Measurements from ENCODE around the gene SORCS2.

The SORCS2 gene

GRCh38 chr4:7302781-7303404 is 110.6 kb downstream of the SORCS2 start:
- Histone ChIP-seq H3K9me3 (ENCODE audit: control insufficient read depth, insufficient read depth, low read depth, low read length) (no peaks in the 10 kb centered on the region), H3K4me3 (ENCODE audit: low read depth, low read length) (no peak overlapping the region), H3K27ac (ENCODE audit: low read depth, low read length) (no peak overlapping the region), H3K4me1 (ENCODE audit: control insufficient read depth, insufficient read depth, low read length) (peaks cover 8% of the 10 kb centered on the region; the same call in 1 of the 2 replicates), H3K27me3 (ENCODE audit: control insufficient read depth, insufficient read depth, low read length) (no peaks in the 10 kb centered on the region), H3K9ac (ENCODE audit: low read length) (no peak overlapping the region), H3K36me3 (ENCODE audit: control insufficient read depth, insufficient read depth, low read length) (no peaks in the 10 kb centered on the region)

GRCh38 chr4:7303561-7303960 is 111.2 kb downstream of the SORCS2 start:
- H3K4me1 ChIP-seq (ENCODE audit: control insufficient read depth, insufficient read depth, low read length): peaks cover 8% of the 10 kb centered on the region; the same call in 1 of the 2 replicates
- H3K9ac ChIP-seq (ENCODE audit: low read length): no peak overlapping the region
- H3K27me3 ChIP-seq (ENCODE audit: control insufficient read depth, insufficient read depth, low read length): no peaks in the 10 kb centered on the region
- H3K27ac ChIP-seq (ENCODE audit: low read depth, low read length): no peak overlapping the region
- H3K4me3 ChIP-seq (ENCODE audit: low read depth, low read length): no peak overlapping the region
- no peaks in the 10 kb centered on the region for H3K9me3 ChIP-seq (ENCODE audit: control insufficient read depth, insufficient read depth, low read depth, low read length)
- H3K36me3 ChIP-seq (ENCODE audit: control insufficient read depth, insufficient read depth, low read length): no peaks in the 10 kb centered on the region

- Histone ChIP-seq H3K4me3 (ENCODE audit: low read depth, low read length) (no peak overlapping the region), H3K9ac (ENCODE audit: low read length) (no peak overlapping the region), H3K36me3 (ENCODE audit: control insufficient read depth, insufficient read depth, low read length) (no peaks in the 10 kb centered on the region), H3K4me1 (ENCODE audit: control insufficient read depth, insufficient read depth, low read length) (peaks cover 8% of the 10 kb centered on the region; the same call in 1 of the 2 replicates), H3K27ac (ENCODE audit: low read depth, low read length) (no peak overlapping the region), H3K27me3 (ENCODE audit: control insufficient read depth, insufficient read depth, low read length) (no peaks in the 10 kb centered on the region), H3K9me3 (ENCODE audit: control insufficient read depth, insufficient read depth, low read depth, low read length) (no peaks in the 10 kb centered on the region)
Observed at GRCh38 chr4:7304436-7304835, 112.1 kb downstream of the SORCS2 start.

- no peak overlapping the region for H3K27ac ChIP-seq (ENCODE audit: low read depth, low read length)
- no peaks in the 10 kb centered on the region for H3K9me3 ChIP-seq (ENCODE audit: control insufficient read depth, insufficient read depth, low read depth, low read length)
Observed at GRCh38 chr4:7306021-7306965, 114.0 kb downstream of the SORCS2 start.

GRCh38 chr4:7306986-7307385 is 114.6 kb downstream of the SORCS2 start:
- H3K9ac ChIP-seq (ENCODE audit: low read length): no peak overlapping the region
- no peaks in the 10 kb centered on the region for H3K9me3 ChIP-seq (ENCODE audit: control insufficient read depth, insufficient read depth, low read depth, low read length)
- no peaks in the 10 kb centered on the region for H3K27me3 ChIP-seq (ENCODE audit: control insufficient read depth, insufficient read depth, low read length)
- no peak overlapping the region for H3K4me3 ChIP-seq (ENCODE audit: low read depth, low read length)
- H3K36me3 ChIP-seq (ENCODE audit: control insufficient read depth, insufficient read depth, low read length): no peaks in the 10 kb centered on the region
- H3K27ac ChIP-seq (ENCODE audit: low read depth, low read length): no peak overlapping the region
- peaks cover 4% of the 10 kb centered on the region; the same call in 1 of the 2 replicates for H3K4me1 ChIP-seq (ENCODE audit: control insufficient read depth, insufficient read depth, low read length)

More at GRCh38 chr4:7306021-7306965, 114.0 kb downstream of the SORCS2 start:
- H3K4me1 ChIP-seq (ENCODE audit: control insufficient read depth, insufficient read depth, low read length): peaks cover 4% of the 10 kb centered on the region; the same call in 1 of the 2 replicates
- H3K36me3 ChIP-seq (ENCODE audit: control insufficient read depth, insufficient read depth, low read length): no peaks in the 10 kb centered on the region
- no peaks in the 10 kb centered on the region for H3K27me3 ChIP-seq (ENCODE audit: control insufficient read depth, insufficient read depth, low read length)
- no peak overlapping the region for H3K4me3 ChIP-seq (ENCODE audit: low read depth, low read length)
- no peak overlapping the region for H3K9ac ChIP-seq (ENCODE audit: low read length)

- H3K9ac ChIP-seq (ENCODE audit: low read length): no peak overlapping the region
- H3K27me3 ChIP-seq (ENCODE audit: control insufficient read depth, insufficient read depth, low read length): no peaks in the 10 kb centered on the region
- no peaks in the 10 kb centered on the region for H3K36me3 ChIP-seq (ENCODE audit: control insufficient read depth, insufficient read depth, low read length)
- H3K9me3 ChIP-seq (ENCODE audit: control insufficient read depth, insufficient read depth, low read depth, low read length): no peaks in the 10 kb centered on the region
- H3K27ac ChIP-seq (ENCODE audit: low read depth, low read length): no peak overlapping the region
- H3K4me3 ChIP-seq (ENCODE audit: low read depth, low read length): no peak overlapping the region
- peaks cover 4% of the 10 kb centered on the region; the same call in 1 of the 2 replicates for H3K4me1 ChIP-seq (ENCODE audit: control insufficient read depth, insufficient read depth, low read length)
Observed at GRCh38 chr4:7307394-7308099, 115.2 kb downstream of the SORCS2 start.

GRCh38 chr4:7309181-7309580 is 116.8 kb downstream of the SORCS2 start:
- H3K4me3 ChIP-seq (ENCODE audit: low read depth, low read length): no peak overlapping the region
- H3K9me3 ChIP-seq (ENCODE audit: control insufficient read depth, insufficient read depth, low read depth, low read length): no peaks in the 10 kb centered on the region
- H3K27me3 ChIP-seq (ENCODE audit: control insufficient read depth, insufficient read depth, low read length): no peaks in the 10 kb centered on the region
- H3K4me1 ChIP-seq (ENCODE audit: control insufficient read depth, insufficient read depth, low read length): peaks cover 13% of the 10 kb centered on the region; the same call in 1 of the 2 replicates
- no peak overlapping the region for H3K9ac ChIP-seq (ENCODE audit: low read length)
- H3K36me3 ChIP-seq (ENCODE audit: control insufficient read depth, insufficient read depth, low read length): no peaks in the 10 kb centered on the region
- H3K27ac ChIP-seq (ENCODE audit: low read depth, low read length): no peak overlapping the region

GRCh38 chr4:7309636-7310390 is 117.5 kb downstream of the SORCS2 start:
- no peaks in the 10 kb centered on the region for H3K27me3 ChIP-seq (ENCODE audit: control insufficient read depth, insufficient read depth, low read length)
- peaks cover 9% of the 10 kb centered on the region; the same call in 1 of the 2 replicates for H3K4me1 ChIP-seq (ENCODE audit: control insufficient read depth, insufficient read depth, low read length)
- no peaks in the 10 kb centered on the region for H3K36me3 ChIP-seq (ENCODE audit: control insufficient read depth, insufficient read depth, low read length)
- H3K9me3 ChIP-seq (ENCODE audit: control insufficient read depth, insufficient read depth, low read depth, low read length): no peaks in the 10 kb centered on the region
- no peak overlapping the region for H3K27ac ChIP-seq (ENCODE audit: low read depth, low read length)
- no peak overlapping the region for H3K4me3 ChIP-seq (ENCODE audit: low read depth, low read length)
- no peak overlapping the region for H3K9ac ChIP-seq (ENCODE audit: low read length)

GRCh38 chr4:7310451-7310850 is 118.1 kb downstream of the SORCS2 start:
- H3K4me3 ChIP-seq (ENCODE audit: low read depth, low read length): no peak overlapping the region
- H3K27ac ChIP-seq (ENCODE audit: low read depth, low read length): no peak overlapping the region
- H3K4me1 ChIP-seq (ENCODE audit: control insufficient read depth, insufficient read depth, low read length): peaks cover 9% of the 10 kb centered on the region; the same call in 1 of the 2 replicates
- H3K9ac ChIP-seq (ENCODE audit: low read length): no peak overlapping the region
- H3K36me3 ChIP-seq (ENCODE audit: control insufficient read depth, insufficient read depth, low read length): no peaks in the 10 kb centered on the region
- no peaks in the 10 kb centered on the region for H3K9me3 ChIP-seq (ENCODE audit: control insufficient read depth, insufficient read depth, low read depth, low read length)
- no peaks in the 10 kb centered on the region for H3K27me3 ChIP-seq (ENCODE audit: control insufficient read depth, insufficient read depth, low read length)

GRCh38 chr4:7311205-7311604 is 118.9 kb downstream of the SORCS2 start:
- Histone ChIP-seq H3K36me3 (ENCODE audit: control insufficient read depth, insufficient read depth, low read length) (no peaks in the 10 kb centered on the region), H3K9ac (ENCODE audit: low read length) (no peak overlapping the region), H3K4me3 (ENCODE audit: low read depth, low read length) (no peak overlapping the region), H3K9me3 (ENCODE audit: control insufficient read depth, insufficient read depth, low read depth, low read length) (no peaks in the 10 kb centered on the region), H3K27ac (ENCODE audit: low read depth, low read length) (no peak overlapping the region), H3K4me1 (ENCODE audit: control insufficient read depth, insufficient read depth, low read length) (peaks cover 9% of the 10 kb centered on the region; the same call in 1 of the 2 replicates), H3K27me3 (ENCODE audit: control insufficient read depth, insufficient read depth, low read length) (no peaks in the 10 kb centered on the region)
